ENCODE measurements around the gene CNTN5.

CNTN5 gene

DNA sequence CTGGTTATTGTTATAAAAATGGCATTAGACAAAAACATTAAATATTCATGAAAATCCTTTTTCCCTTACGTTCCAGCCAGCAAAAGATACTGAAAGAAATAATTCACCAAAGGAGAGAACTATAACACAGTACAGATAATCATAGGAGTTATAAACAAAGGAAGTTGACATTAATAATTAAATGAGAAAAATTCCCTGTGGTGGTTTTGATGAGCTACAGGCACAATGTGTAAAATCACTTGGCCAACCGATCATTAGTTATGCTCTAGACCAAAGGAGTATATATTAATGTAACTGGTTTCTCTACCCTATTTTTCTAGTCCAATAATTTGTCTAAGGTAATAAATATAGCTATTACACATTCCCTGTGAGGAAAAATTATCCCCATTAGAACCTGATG lies 534.7 kb downstream of the CNTN5 start:
- no peak for DNase-seq (ENCODE audit: low read depth)
- H3K4me3 ChIP-seq (ENCODE audit: control insufficient read depth, low read depth, low read length) = no peak overlapping the region
- TF ChIP-seq, protein P1, sequence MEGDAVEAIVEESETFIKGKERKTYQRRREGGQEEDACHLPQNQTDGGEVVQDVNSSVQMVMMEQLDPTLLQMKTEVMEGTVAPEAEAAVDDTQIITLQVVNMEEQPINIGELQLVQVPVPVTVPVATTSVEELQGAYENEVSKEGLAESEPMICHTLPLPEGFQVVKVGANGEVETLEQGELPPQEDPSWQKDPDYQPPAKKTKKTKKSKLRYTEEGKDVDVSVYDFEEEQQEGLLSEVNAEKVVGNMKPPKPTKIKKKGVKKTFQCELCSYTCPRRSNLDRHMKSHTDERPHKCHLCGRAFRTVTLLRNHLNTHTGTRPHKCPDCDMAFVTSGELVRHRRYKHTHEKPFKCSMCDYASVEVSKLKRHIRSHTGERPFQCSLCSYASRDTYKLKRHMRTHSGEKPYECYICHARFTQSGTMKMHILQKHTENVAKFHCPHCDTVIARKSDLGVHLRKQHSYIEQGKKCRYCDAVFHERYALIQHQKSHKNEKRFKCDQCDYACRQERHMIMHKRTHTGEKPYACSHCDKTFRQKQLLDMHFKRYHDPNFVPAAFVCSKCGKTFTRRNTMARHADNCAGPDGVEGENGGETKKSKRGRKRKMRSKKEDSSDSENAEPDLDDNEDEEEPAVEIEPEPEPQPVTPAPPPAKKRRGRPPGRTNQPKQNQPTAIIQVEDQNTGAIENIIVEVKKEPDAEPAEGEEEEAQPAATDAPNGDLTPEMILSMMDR (IDR thresholded peaks at IDR 0.05; ENCODE audit: control insufficient read depth, insufficient read depth, low read depth, low read length, missing control alignments) = no peak

DNA sequence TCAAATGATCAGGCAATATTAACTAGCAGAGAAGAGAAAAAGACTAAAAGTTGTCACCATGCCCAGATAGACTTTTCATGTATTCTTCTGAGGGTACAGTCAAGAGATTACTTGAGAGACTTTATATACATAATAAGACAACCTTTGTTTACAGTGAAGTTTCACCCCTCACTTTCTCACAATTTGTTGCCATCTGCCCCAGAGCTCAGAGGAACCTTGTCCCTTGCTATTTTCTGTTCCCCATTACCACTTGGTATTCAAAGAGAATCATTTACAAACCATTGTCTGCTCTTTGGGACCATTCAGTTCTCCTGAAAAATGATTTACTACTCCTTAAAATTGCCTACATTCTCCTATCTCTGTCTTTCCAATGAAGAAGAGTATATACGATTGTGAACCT lies 544.6 kb downstream of the CNTN5 start:
- TF ChIP-seq, protein P1 (IDR thresholded peaks at IDR 0.05; ENCODE audit: control insufficient read depth, insufficient read depth, low read depth, low read length, missing control alignments) = no peak

DNA sequence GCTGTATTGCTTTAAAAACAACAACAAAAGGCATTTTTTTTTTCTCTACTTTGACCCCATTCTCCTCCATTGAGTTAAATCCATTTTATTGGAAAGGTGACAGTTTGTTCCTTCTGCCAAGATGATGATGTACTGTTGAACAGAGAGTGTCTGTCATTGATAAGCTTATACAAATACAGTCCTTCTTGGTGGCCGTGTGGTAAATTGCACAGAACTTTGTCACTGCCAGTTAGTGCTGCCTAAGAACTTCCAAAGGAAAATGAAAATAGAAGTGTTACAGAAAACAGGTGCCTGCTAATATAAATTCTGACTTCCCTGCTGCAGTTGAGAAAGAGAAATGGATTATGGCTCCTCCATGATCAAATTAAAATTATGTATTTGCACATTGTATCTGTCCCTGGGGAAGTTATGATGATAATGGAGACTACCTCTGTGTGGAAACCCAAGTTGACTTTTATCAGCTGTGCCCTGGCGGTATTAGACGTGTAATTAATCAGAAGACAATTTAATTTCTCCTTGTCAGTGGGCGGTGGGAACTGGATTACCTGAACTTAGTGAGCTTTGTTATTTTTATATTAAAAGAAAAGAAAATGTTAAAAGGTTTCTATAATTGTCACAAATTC lies 546.7 kb downstream of the CNTN5 start:
- no peak overlapping the region for H3K4me3 ChIP-seq (ENCODE audit: control insufficient read depth, low read depth, low read length)
- TF ChIP-seq, protein P1 (IDR thresholded peaks at IDR 0.05; ENCODE audit: control insufficient read depth, insufficient read depth, low read depth, low read length, missing control alignments) = no peak
- no peak for DNase-seq (ENCODE audit: low read depth)

More for the DNA sequence above, 544.6 kb downstream of the CNTN5 start:
- H3K4me3 ChIP-seq (ENCODE audit: control insufficient read depth, low read depth, low read length) = no peak overlapping the region
- no peak for DNase-seq (ENCODE audit: low read depth)

DNA sequence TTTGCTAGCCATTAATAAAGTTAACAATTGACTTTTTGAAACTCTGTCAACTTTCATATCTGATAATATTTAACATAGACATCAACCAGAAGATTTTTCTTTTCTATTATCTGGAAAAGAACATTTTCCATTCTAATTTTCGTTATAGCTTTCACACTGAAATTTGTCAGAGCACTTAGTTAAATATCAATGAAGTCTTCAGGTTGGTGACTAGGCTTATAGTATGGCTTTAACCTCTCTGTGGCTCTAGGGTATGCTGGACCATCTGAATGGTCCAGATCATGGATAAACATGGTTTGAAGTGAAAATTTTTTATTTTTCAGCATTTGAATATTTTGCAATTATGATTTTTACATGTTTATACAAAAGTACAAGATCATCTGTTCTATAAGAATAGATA lies 548.1 kb downstream of the CNTN5 start:
- H3K4me3 ChIP-seq (ENCODE audit: control insufficient read depth, low read depth, low read length) = no peak overlapping the region
- no peak for DNase-seq (ENCODE audit: low read depth)
- TF ChIP-seq, protein P1 (IDR thresholded peaks at IDR 0.05; ENCODE audit: control insufficient read depth, insufficient read depth, low read depth, low read length, missing control alignments) = no peak

DNA sequence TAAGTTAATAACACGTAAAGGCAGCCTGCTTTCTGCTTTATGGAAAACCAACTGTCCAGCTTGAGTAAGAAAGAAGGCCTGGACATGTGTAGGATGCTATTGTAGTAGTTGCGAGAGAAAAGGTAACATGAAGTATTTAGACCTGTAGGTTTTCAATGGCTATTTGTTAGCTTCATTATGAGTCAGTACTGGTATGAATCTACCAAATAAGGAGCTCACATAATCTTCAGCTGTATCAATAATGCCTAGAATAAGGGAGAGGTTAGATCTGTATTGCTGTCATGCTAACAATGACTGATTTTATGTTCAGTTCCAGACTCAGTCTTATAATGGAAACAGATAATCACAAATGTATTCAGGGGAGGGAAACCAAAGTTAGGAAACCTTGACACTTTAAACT lies 550.3 kb downstream of the CNTN5 start:
- DNase-seq (ENCODE audit: low read depth) = no peak
- H3K4me3 ChIP-seq (ENCODE audit: control insufficient read depth, low read depth, low read length) = no peak overlapping the region
- TF ChIP-seq, protein P1 (IDR thresholded peaks at IDR 0.05; ENCODE audit: control insufficient read depth, insufficient read depth, low read depth, low read length, missing control alignments) = no peak

DNA sequence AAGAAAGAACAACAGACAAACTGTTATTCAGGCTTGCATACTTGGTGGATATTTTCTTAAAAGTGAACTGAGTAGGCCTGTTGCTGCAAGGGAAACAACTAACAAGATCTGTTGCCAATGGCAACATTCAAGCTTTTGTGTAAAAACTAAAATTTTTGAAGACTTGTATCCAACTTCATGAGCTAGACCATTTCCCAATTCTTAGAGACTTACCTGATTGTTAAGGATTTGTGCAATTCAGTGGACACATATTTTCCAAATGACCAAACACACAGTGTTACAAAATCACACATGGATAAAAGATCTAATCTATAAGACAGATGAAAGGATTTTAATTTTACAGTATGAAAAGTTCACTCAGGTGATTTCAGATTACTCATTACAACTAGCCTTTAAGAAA lies 564.1 kb downstream of the CNTN5 start:
- TF ChIP-seq, protein P1 (IDR thresholded peaks at IDR 0.05; ENCODE audit: control insufficient read depth, insufficient read depth, low read depth, low read length, missing control alignments) = no peak
- no peak for DNase-seq (ENCODE audit: low read depth)
- H3K4me3 ChIP-seq (ENCODE audit: control insufficient read depth, low read depth, low read length) = no peak overlapping the region

Data from AG09309 (cell line).